ENCODE data around the gene RSPH3. TPM values are rescaled to one million over a fixed set of nuclear protein-coding genes. Genes with fewer than 3 reads are reported as not detected.

The RSPH3 gene
- total and polyA plus RNA-seq, 2 donors from 2014 or later: 5.5 to 20.2 TPM

DNA sequence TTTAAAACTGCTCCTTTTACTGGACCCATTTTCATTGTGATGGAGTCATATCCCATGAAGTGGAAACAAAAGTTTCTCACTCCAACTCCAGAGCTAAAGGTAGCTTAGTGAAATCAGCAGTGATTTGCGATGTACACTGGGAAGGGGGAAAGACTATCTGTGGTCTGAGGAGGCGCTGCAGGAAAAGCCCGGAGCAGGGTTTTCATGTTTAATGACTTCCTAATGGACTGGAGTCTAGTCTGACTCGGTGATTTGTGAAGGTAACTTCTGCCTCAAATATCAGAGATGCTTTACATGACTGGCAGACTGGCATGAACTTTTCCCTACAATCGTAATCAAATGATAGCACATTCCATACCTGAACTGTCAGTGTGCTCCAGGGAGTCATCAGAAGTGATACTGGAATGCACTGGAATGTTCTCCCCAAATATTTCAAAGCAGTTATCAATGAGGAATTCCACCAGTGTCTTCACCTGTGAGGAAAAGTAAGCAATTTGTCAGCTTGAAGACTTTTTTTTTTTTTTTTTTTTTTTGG lies 37.8 kb upstream of the RSPH3 start:
- DNase-seq: peak in 3 of 5 donors; percentile 21 to 71 (median 49)
- no peaks in the 10 kb centered on the region for H3K4me1 ChIP-seq (ENCODE audit: control insufficient read depth in 2 of 3, insufficient read depth in 2 of 3, low read depth in 1 of 3, low read length in 3 of 3)
- no peaks in the 10 kb centered on the region for H3K36me3 ChIP-seq (ENCODE audit: control insufficient read depth in 2 of 3, insufficient read depth in 3 of 3, low read length in 3 of 3)
- no peaks in the 10 kb centered on the region for H3K27me3 ChIP-seq (ENCODE audit: control insufficient read depth, insufficient read depth, low read length)
- intact Hi-C loops (cut with DNase I): no loop called here
- no peaks in the 10 kb centered on the region for H3K9me3 ChIP-seq (ENCODE audit: control insufficient read depth in 2 of 3, insufficient read depth in 1 of 3, low read length in 3 of 3)
- FAIRE-seq: no peak
- TF ChIP-seq, protein P1, sequence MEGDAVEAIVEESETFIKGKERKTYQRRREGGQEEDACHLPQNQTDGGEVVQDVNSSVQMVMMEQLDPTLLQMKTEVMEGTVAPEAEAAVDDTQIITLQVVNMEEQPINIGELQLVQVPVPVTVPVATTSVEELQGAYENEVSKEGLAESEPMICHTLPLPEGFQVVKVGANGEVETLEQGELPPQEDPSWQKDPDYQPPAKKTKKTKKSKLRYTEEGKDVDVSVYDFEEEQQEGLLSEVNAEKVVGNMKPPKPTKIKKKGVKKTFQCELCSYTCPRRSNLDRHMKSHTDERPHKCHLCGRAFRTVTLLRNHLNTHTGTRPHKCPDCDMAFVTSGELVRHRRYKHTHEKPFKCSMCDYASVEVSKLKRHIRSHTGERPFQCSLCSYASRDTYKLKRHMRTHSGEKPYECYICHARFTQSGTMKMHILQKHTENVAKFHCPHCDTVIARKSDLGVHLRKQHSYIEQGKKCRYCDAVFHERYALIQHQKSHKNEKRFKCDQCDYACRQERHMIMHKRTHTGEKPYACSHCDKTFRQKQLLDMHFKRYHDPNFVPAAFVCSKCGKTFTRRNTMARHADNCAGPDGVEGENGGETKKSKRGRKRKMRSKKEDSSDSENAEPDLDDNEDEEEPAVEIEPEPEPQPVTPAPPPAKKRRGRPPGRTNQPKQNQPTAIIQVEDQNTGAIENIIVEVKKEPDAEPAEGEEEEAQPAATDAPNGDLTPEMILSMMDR (IDR thresholded peaks at IDR 0.05; ENCODE audit: borderline replicate concordance, extremely low read depth, insufficient read depth): no peak
- no peak overlapping the region for H3K4me3 ChIP-seq (ENCODE audit: low read length in 3 of 3)
- H3K9ac ChIP-seq (ENCODE audit: low read length in 3 of 3): no peak overlapping the region
- no peak overlapping the region for H3K27ac ChIP-seq (ENCODE audit: low read depth in 2 of 2, low read length in 2 of 2)

DNA sequence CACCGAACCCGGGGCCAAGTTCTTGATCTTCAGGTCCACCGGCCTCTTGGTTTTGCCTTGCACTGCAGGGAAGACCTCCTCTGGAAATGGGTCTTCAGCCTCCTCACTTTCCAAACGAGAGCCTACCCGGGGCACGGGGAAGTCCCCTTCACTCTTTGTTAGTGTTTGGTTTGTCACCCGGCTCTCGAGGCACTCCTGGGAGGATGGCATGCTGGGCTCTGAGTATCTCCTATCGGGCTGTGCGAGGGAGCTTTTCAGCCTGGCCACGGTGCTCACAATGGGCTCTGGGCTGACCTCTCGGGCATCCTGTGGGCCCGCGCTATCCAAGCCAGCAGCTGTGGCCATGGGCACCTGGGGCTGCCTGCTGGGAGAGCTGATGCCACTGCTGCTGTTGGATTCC lies 36.7 kb upstream of the RSPH3 start:
- intact Hi-C loops (cut with DNase I): no loop called here
- no peaks in the 10 kb centered on the region for H3K9me3 ChIP-seq (ENCODE audit: control insufficient read depth in 2 of 3, insufficient read depth in 1 of 3, low read length in 3 of 3)
- H3K27me3 ChIP-seq (ENCODE audit: control insufficient read depth, insufficient read depth, low read length): no peaks in the 10 kb centered on the region
- no peaks in the 10 kb centered on the region for H3K36me3 ChIP-seq (ENCODE audit: control insufficient read depth in 2 of 3, insufficient read depth in 3 of 3, low read length in 3 of 3)
- TF ChIP-seq, protein P1 (IDR thresholded peaks at IDR 0.05; ENCODE audit: borderline replicate concordance, extremely low read depth, insufficient read depth): no peak
- no peaks in the 10 kb centered on the region for H3K4me1 ChIP-seq (ENCODE audit: control insufficient read depth in 2 of 3, insufficient read depth in 2 of 3, low read depth in 1 of 3, low read length in 3 of 3)
- FAIRE-seq: no peak
- H3K27ac ChIP-seq (ENCODE audit: low read depth in 2 of 2, low read length in 2 of 2): no peak overlapping the region
- no peak overlapping the region for H3K4me3 ChIP-seq (ENCODE audit: low read length in 3 of 3)
- no peak overlapping the region for H3K9ac ChIP-seq (ENCODE audit: low read length in 3 of 3)
- no peak for DNase-seq

DNA sequence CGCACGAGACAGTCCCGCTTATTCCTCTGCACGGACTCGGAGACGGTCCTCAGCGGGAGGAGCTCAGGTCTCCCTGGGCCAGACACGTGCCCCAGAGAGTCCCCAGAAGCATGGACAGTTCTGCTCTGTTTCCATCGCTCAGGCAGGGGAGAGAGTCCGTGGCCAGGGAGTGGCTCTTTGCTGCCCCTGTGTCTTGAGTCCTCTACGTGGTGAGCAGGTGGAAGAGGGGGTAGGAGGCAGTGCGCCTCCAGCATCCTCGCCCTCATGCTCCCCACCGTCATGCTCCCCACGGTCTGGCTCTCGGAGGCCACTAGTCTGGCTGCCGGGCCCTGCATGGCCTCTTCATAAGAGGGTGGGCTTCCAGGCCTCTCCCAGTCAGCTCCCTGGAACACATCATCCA lies 35.9 kb upstream of the RSPH3 start:
- FAIRE-seq (no peak), DNase-seq (no peak)
- H3K4me1 ChIP-seq (ENCODE audit: control insufficient read depth in 2 of 3, insufficient read depth in 2 of 3, low read depth in 1 of 3, low read length in 3 of 3): no peaks in the 10 kb centered on the region
- no peak overlapping the region for H3K4me3 ChIP-seq (ENCODE audit: low read length in 3 of 3)
- TF ChIP-seq, protein P1 (IDR thresholded peaks at IDR 0.05; ENCODE audit: borderline replicate concordance, extremely low read depth, insufficient read depth): no peak
- intact Hi-C loops (cut with DNase I): no loop called here
- no peak overlapping the region for H3K27ac ChIP-seq (ENCODE audit: low read depth in 2 of 2, low read length in 2 of 2)
- no peaks in the 10 kb centered on the region for H3K27me3 ChIP-seq (ENCODE audit: control insufficient read depth, insufficient read depth, low read length)
- no peaks in the 10 kb centered on the region for H3K9me3 ChIP-seq (ENCODE audit: control insufficient read depth in 2 of 3, insufficient read depth in 1 of 3, low read length in 3 of 3)
- H3K36me3 ChIP-seq (ENCODE audit: control insufficient read depth in 2 of 3, insufficient read depth in 3 of 3, low read length in 3 of 3): no peaks in the 10 kb centered on the region
- H3K9ac ChIP-seq (ENCODE audit: low read length in 3 of 3): no peak overlapping the region

Data from kidney (tissue), 14 donors.